ENCODE measurements around the gene EYS.

Gene EYS

GRCh38 chr6:63798378-63798777 is 1908.6 kb downstream of the EYS start:
- TF ChIP-seq CTCF (IDR thresholded peaks at IDR 0.05; ENCODE audit: low read depth, low read length): no peak
- no peak for DNase-seq (ENCODE audit: low read depth, low spot score)
- no peak overlapping the region for H3K4me3 ChIP-seq (ENCODE audit: low read depth, low read length)
- in situ Hi-C loops (cut with HindIII; ENCODE audit: low sequenced_read_pairs): no loop called here

- DNase-seq (ENCODE audit: low read depth, low spot score): no peak
- in situ Hi-C loops (cut with HindIII; ENCODE audit: low sequenced_read_pairs): no loop called here
These were observed 1909.3 kb downstream of the EYS start for GRCh38 chr6:63797721-63798120.

GRCh38 chr6:63795826-63796225 is 1911.2 kb downstream of the EYS start:
- no peak overlapping the region for H3K4me3 ChIP-seq (ENCODE audit: low read depth, low read length)
- TF ChIP-seq CTCF (IDR thresholded peaks at IDR 0.05; ENCODE audit: low read depth, low read length): no peak
- in situ Hi-C loops (cut with HindIII; ENCODE audit: low sequenced_read_pairs): no loop called here
- DNase-seq (ENCODE audit: low read depth, low spot score): no peak

More at GRCh38 chr6:63797721-63798120, 1909.3 kb downstream of the EYS start:
- no peak overlapping the region for H3K4me3 ChIP-seq (ENCODE audit: low read depth, low read length)
- no peak for TF ChIP-seq CTCF (IDR thresholded peaks at IDR 0.05; ENCODE audit: low read depth, low read length)

GRCh38 chr6:63795006-63795405 is 1912.0 kb downstream of the EYS start:
- in situ Hi-C loops (cut with HindIII; ENCODE audit: low sequenced_read_pairs): no loop called here
- no peak for TF ChIP-seq CTCF (IDR thresholded peaks at IDR 0.05; ENCODE audit: low read depth, low read length)
- no peak for DNase-seq (ENCODE audit: low read depth, low spot score)
- H3K4me3 ChIP-seq (ENCODE audit: low read depth, low read length): no peak overlapping the region

GRCh38 chr6:63793465-63794137 is 1913.4 kb downstream of the EYS start:
- no peak for DNase-seq (ENCODE audit: low read depth, low spot score)
- no peak overlapping the region for H3K4me3 ChIP-seq (ENCODE audit: low read depth, low read length)
- in situ Hi-C loops (cut with HindIII; ENCODE audit: low sequenced_read_pairs): no loop called here
- no peak for TF ChIP-seq CTCF (IDR thresholded peaks at IDR 0.05; ENCODE audit: low read depth, low read length)

GRCh38 chr6:63792736-63793464 is 1914.1 kb downstream of the EYS start:
- no peak overlapping the region for H3K4me3 ChIP-seq (ENCODE audit: low read depth, low read length)
- in situ Hi-C loops (cut with HindIII; ENCODE audit: low sequenced_read_pairs): no loop called here
- TF ChIP-seq CTCF (IDR thresholded peaks at IDR 0.05; ENCODE audit: low read depth, low read length): no peak
- no peak for DNase-seq (ENCODE audit: low read depth, low spot score)
